Mucosa of descending colon (tissue), 3 donors: ENCODE data around the gene GUCA2A. TPM values are rescaled to one million over a fixed set of nuclear protein-coding genes. Genes with fewer than 3 reads are reported as not detected.

Source experiments
- ATAC-seq: fragments of 200-7000 bp; cut with Tn5 transposase; one replicate; pipeline ENCODE4 v1.9.1; 2020; ENCODE audit warnings: mild to moderate bottlenecking, moderate library complexity
- DNase-seq, 3 donors: peaks; one replicate each; pipeline ENCODE4 v3.0.0-alpha.2; 2020
- H3K36me3 ChIP-seq: fragments of 200-600 bp; one replicate; pipeline ENCODE4 v1.8.0; 2021; ENCODE audit warnings: low read depth, mild to moderate bottlenecking
- H3K4me1 ChIP-seq: fragments of 200-600 bp; one replicate; pipeline ENCODE4 v1.8.0; 2021; ENCODE audit warnings: low read depth, mild to moderate bottlenecking
- H3K4me3 ChIP-seq: fragments of 200-600 bp; one replicate; pipeline ENCODE4 v1.8.0; 2021; ENCODE audit warnings: mild to moderate bottlenecking
- H3K9me3 ChIP-seq: fragments of 200-600 bp; one replicate; pipeline ENCODE4 v1.8.0; 2021; ENCODE audit warnings: mild to moderate bottlenecking
- CTCF ChIP-seq: fragments of 200-600 bp; IDR thresholded peaks from one replicate; pipeline ENCODE4 v1.8.0; 2022; ENCODE audit warnings: antibody characterized with exemption, mild to moderate bottlenecking
- intact Hi-C, 2 donors: fragments of 100-400 bp; cut with DNase I in 1 of 2; cut with micrococcal nuclease in 1 of 2; formaldehyde crosslinking; loops; one replicate each; pipeline versions ENCODE4 v1.11.0 to v1.11.1; 2022; cut with DNase I, micrococcal nuclease
- total RNA-seq, 3 donors: library from RNA; stranded (reverse); fragmentation: NEBNext Ultra II Directional in 2 of 3; extraction: Animal tissue kit (Norgen Biotek cat#: 25700) in 2 of 3; gene quantifications; one replicate each; pipeline versions ENCODE4 v1.2.1 to v1.2.4, GENCODE V29; 2021 to 2023
- donor health status: DM: no; HTN: no; CAD: no; lungs with moderate emphysema.
- donor health status: DM: no; HTN: no; CAD: no.
- donor health status: DM: no; HTN: yes; CAD: no.

GUCA2A gene
- total RNA-seq, 3 donors from 2014 or later: 920 to 2,800 (median 1,254) TPM

GRCh38 chr1:42127767-42128166, 36.8 kb downstream of the GUCA2A start:
- TF ChIP-seq CTCF: no peak
- intact Hi-C loops: no loop called here
- ATAC-seq (no peak), DNase-seq (no peak)
- Histone ChIP-seq H3K4me3 (no peak overlapping the region), H3K4me1 (no peaks in the 10 kb centered on the region), H3K36me3 (no peaks in the 10 kb centered on the region), H3K9me3 (no peaks in the 10 kb centered on the region)

- no peaks in the 10 kb centered on the region for H3K36me3 ChIP-seq
- H3K4me1 ChIP-seq: no peaks in the 10 kb centered on the region
- no peak overlapping the region for H3K4me3 ChIP-seq
- no peak for DNase-seq
- TF ChIP-seq CTCF: no peak
- ATAC-seq: no peak
- intact Hi-C loops: no loop called here
- H3K9me3 ChIP-seq: no peaks in the 10 kb centered on the region
Measured at GRCh38 chr1:42125552-42125951, 39.0 kb downstream of the GUCA2A start.

GRCh38 chr1:42122408-42122807, 42.1 kb downstream of the GUCA2A start:
- no peak for TF ChIP-seq CTCF
- DNase-seq: no peak
- H3K9me3 ChIP-seq: no peaks in the 10 kb centered on the region
- intact Hi-C loops: no loop called here
- no peak for ATAC-seq
- no peaks in the 10 kb centered on the region for H3K36me3 ChIP-seq
- no peaks in the 10 kb centered on the region for H3K4me1 ChIP-seq
- no peak overlapping the region for H3K4me3 ChIP-seq

GRCh38 chr1:42118125-42118524, 46.4 kb downstream of the GUCA2A start:
- ATAC-seq: no peak
- intact Hi-C loops: no loop called here

GRCh38 chr1:42117214-42117613, 47.3 kb downstream of the GUCA2A start:
- H3K36me3 ChIP-seq: no peaks in the 10 kb centered on the region
- no peak for TF ChIP-seq CTCF
- no peak for ATAC-seq
- no peaks in the 10 kb centered on the region for H3K4me1 ChIP-seq
- intact Hi-C loops: no loop called here
- H3K9me3 ChIP-seq: no peaks in the 10 kb centered on the region
- H3K4me3 ChIP-seq: no peak overlapping the region
- no peak for DNase-seq

More at GRCh38 chr1:42118125-42118524, 46.4 kb downstream of the GUCA2A start:
- H3K9me3 ChIP-seq: no peaks in the 10 kb centered on the region
- no peaks in the 10 kb centered on the region for H3K4me1 ChIP-seq
- DNase-seq: no peak
- H3K4me3 ChIP-seq: no peak overlapping the region
- TF ChIP-seq CTCF: no peak
- no peaks in the 10 kb centered on the region for H3K36me3 ChIP-seq

- Histone ChIP-seq H3K4me3 (no peak overlapping the region), H3K4me1 (no peaks in the 10 kb centered on the region), H3K36me3 (no peaks in the 10 kb centered on the region), H3K9me3 (no peaks in the 10 kb centered on the region)
- no peak for ATAC-seq
- no peak for TF ChIP-seq CTCF
- intact Hi-C loops: no loop called here
- DNase-seq: no peak
Measured at GRCh38 chr1:42114229-42114628, 50.3 kb downstream of the GUCA2A start.
